ENCODE data around the gene MED17.

DNA sequence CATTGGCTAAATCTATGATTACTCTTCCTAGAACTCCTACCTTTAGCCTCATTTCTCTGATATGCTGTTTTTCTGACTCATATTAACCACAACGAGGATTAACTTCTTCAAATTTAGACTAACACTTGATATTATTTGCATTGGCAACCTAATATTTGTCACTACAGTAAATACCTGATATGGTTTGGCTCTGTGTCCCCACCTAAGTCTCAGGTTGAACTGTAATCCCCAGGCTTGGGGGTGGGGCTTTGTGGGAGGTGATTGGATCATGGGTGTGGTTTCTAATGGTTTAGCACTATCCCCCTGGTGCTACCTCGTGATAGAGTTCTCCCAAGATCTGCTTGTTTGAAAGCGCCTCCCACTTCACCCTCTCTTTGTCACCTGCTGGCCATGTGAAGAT lies 17.1 kb upstream of the MED17 start:
- TF ChIP-seq FOXM1 (IDR thresholded peaks at IDR 0.05; ENCODE audit: borderline replicate concordance) (no peak), FOXK2 (IDR thresholded peaks at IDR 0.05) (no peak), TARDBP (IDR thresholded peaks at IDR 0.05) (no peak), LEF1 (IDR thresholded peaks at IDR 0.05; ENCODE audit: borderline replicate concordance) (no peak), NFRKB (IDR thresholded peaks at IDR 0.05) (no peak)
- TF ChIP-seq, protein P1, sequence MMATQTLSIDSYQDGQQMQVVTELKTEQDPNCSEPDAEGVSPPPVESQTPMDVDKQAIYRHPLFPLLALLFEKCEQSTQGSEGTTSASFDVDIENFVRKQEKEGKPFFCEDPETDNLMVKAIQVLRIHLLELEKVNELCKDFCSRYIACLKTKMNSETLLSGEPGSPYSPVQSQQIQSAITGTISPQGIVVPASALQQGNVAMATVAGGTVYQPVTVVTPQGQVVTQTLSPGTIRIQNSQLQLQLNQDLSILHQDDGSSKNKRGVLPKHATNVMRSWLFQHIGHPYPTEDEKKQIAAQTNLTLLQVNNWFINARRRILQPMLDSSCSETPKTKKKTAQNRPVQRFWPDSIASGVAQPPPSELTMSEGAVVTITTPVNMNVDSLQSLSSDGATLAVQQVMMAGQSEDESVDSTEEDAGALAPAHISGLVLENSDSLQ (IDR thresholded peaks at IDR 0.05) = no peak
